ENCODE data around the gene KRT84.

The KRT84 gene

GRCh38 chr12:52426034-52426433 lies 40.6 kb upstream of the KRT84 start:
- no peak overlapping the region for H3K18ac ChIP-seq (ENCODE audit: low read depth in 1 of 2, low read length in 2 of 2)

GRCh38 chr12:52425466-52425865 lies 40.0 kb upstream of the KRT84 start:
- Histone ChIP-seq H3K27ac (ENCODE audit: low read length, poor library complexity, severe bottlenecking) (no peak overlapping the region), H2BK15ac (ENCODE audit: low read depth, poor library complexity, severe bottlenecking) (no peak overlapping the region), H3K9ac (ENCODE audit: low read length) (no peak overlapping the region), H2AFZ (ENCODE audit: low read depth, low read length) (no peak overlapping the region), H3K18ac (ENCODE audit: low read depth in 1 of 2, low read length in 2 of 2) (no peak overlapping the region), H3K4me3 (ENCODE audit: insufficient read depth in 1 of 2, low read depth in 1 of 2, low read length in 2 of 2) (no peak overlapping the region), H3K4me2 (ENCODE audit: low read length, poor library complexity, severe bottlenecking) (no peak overlapping the region), H4K91ac (ENCODE audit: low read length) (no peak overlapping the region), H3K79me1 (replicated peaks; ENCODE audit: low read length, poor library complexity, severe bottlenecking) (no peaks in the 10 kb centered on the region), H2BK5ac (ENCODE audit: low read depth, low read length, poor library complexity, severe bottlenecking) (no peak overlapping the region), H3K36me3 (ENCODE audit: control insufficient read depth in 1 of 2, insufficient read depth in 2 of 2, low read depth in 1 of 2, low read length in 2 of 2) (no peaks in the 10 kb centered on the region), H2AK5ac (ENCODE audit: low read length, severe bottlenecking) (no peak overlapping the region), H2BK120ac (ENCODE audit: low read depth, low read length) (no peak overlapping the region), H3K4me1 (ENCODE audit: control insufficient read depth, insufficient read depth, low read depth, low read length) (no peaks in the 10 kb centered on the region), H4K8ac (ENCODE audit: low read length) (no peak overlapping the region), H2BK12ac (ENCODE audit: low read length in 2 of 2) (no peak overlapping the region), H3K4ac (ENCODE audit: low read depth in 1 of 2, low read length in 2 of 2) (no peak overlapping the region), H3K14ac (ENCODE audit: low read length in 2 of 2) (no peak overlapping the region), H3K9me3 (ENCODE audit: control insufficient read depth, low read length) (no peaks in the 10 kb centered on the region), H3K23ac (ENCODE audit: low read length in 2 of 2) (no peak overlapping the region), H3K27me3 (ENCODE audit: control insufficient read depth in 1 of 2, insufficient read depth in 1 of 2, low read length in 2 of 2) (peaks cover 40 to 85% of the 10 kb centered on the region in 2 experiments)
- WGBS: 81% methylated on average over 5 of the region's 5 CpGs
- no peak for DNase-seq

More at GRCh38 chr12:52426034-52426433, 40.6 kb upstream of the KRT84 start:
- Histone ChIP-seq H3K9ac (ENCODE audit: low read length) (no peak overlapping the region), H3K4ac (ENCODE audit: low read depth in 1 of 2, low read length in 2 of 2) (no peak overlapping the region), H3K14ac (ENCODE audit: low read length in 2 of 2) (no peak overlapping the region), H4K91ac (ENCODE audit: low read length) (no peak overlapping the region), H3K4me3 (ENCODE audit: insufficient read depth in 1 of 2, low read depth in 1 of 2, low read length in 2 of 2) (no peak overlapping the region), H2BK120ac (ENCODE audit: low read depth, low read length) (no peak overlapping the region), H3K4me1 (ENCODE audit: control insufficient read depth, insufficient read depth, low read depth, low read length) (no peaks in the 10 kb centered on the region), H3K4me2 (ENCODE audit: low read length, poor library complexity, severe bottlenecking) (no peak overlapping the region), H2AK5ac (ENCODE audit: low read length, severe bottlenecking) (no peak overlapping the region), H3K23ac (ENCODE audit: low read length in 2 of 2) (no peak overlapping the region), H3K36me3 (ENCODE audit: control insufficient read depth in 1 of 2, insufficient read depth in 2 of 2, low read depth in 1 of 2, low read length in 2 of 2) (no peaks in the 10 kb centered on the region), H2BK15ac (ENCODE audit: low read depth, poor library complexity, severe bottlenecking) (no peak overlapping the region), H3K9me3 (ENCODE audit: control insufficient read depth, low read length) (no peaks in the 10 kb centered on the region), H2AFZ (ENCODE audit: low read depth, low read length) (no peak overlapping the region), H3K79me1 (replicated peaks; ENCODE audit: low read length, poor library complexity, severe bottlenecking) (no peaks in the 10 kb centered on the region), H2BK5ac (ENCODE audit: low read depth, low read length, poor library complexity, severe bottlenecking) (no peak overlapping the region), H3K27ac (ENCODE audit: low read length, poor library complexity, severe bottlenecking) (no peak overlapping the region), H4K8ac (ENCODE audit: low read length) (no peak overlapping the region), H3K27me3 (ENCODE audit: control insufficient read depth in 1 of 2, insufficient read depth in 1 of 2, low read length in 2 of 2) (peaks cover 43 to 90% of the 10 kb centered on the region in 2 experiments), H2BK12ac (ENCODE audit: low read length in 2 of 2) (no peak overlapping the region)
- WGBS: 91% methylated on average over 2 of the region's 2 CpGs
- no peak for DNase-seq

GRCh38 chr12:52423661-52424500 lies 38.4 kb upstream of the KRT84 start:
- no peak overlapping the region for H2AK5ac ChIP-seq (ENCODE audit: low read length, severe bottlenecking)
- no peak overlapping the region for H2AFZ ChIP-seq (ENCODE audit: low read depth, low read length)
- H3K4ac ChIP-seq (ENCODE audit: low read depth in 1 of 2, low read length in 2 of 2): no peak overlapping the region
- no peak overlapping the region for H3K9ac ChIP-seq (ENCODE audit: low read length)
- no peak overlapping the region for H3K18ac ChIP-seq (ENCODE audit: low read depth in 1 of 2, low read length in 2 of 2)
- no peak overlapping the region for H4K8ac ChIP-seq (ENCODE audit: low read length)
- no peak overlapping the region for H2BK12ac ChIP-seq (ENCODE audit: low read length in 2 of 2)
- no peak overlapping the region for H2BK5ac ChIP-seq (ENCODE audit: low read depth, low read length, poor library complexity, severe bottlenecking)
- no peaks in the 10 kb centered on the region for H3K4me1 ChIP-seq (ENCODE audit: control insufficient read depth, insufficient read depth, low read depth, low read length)
- H3K27ac ChIP-seq (ENCODE audit: low read length, poor library complexity, severe bottlenecking): no peak overlapping the region
- no peaks in the 10 kb centered on the region for H3K79me1 ChIP-seq (replicated peaks; ENCODE audit: low read length, poor library complexity, severe bottlenecking)
- H3K14ac ChIP-seq (ENCODE audit: low read length in 2 of 2): no peak overlapping the region
- H2BK15ac ChIP-seq (ENCODE audit: low read depth, poor library complexity, severe bottlenecking): no peak overlapping the region
- H3K36me3 ChIP-seq (ENCODE audit: control insufficient read depth in 1 of 2, insufficient read depth in 2 of 2, low read depth in 1 of 2, low read length in 2 of 2): no peaks in the 10 kb centered on the region
- H3K4me2 ChIP-seq (ENCODE audit: low read length, poor library complexity, severe bottlenecking): no peak overlapping the region
- DNase-seq: no peak
- H3K9me3 ChIP-seq (ENCODE audit: control insufficient read depth, low read length): no peaks in the 10 kb centered on the region
- no peak overlapping the region for H3K23ac ChIP-seq (ENCODE audit: low read length in 2 of 2)
- no peak overlapping the region for H3K4me3 ChIP-seq (ENCODE audit: insufficient read depth in 1 of 2, low read depth in 1 of 2, low read length in 2 of 2)
- H2BK120ac ChIP-seq (ENCODE audit: low read depth, low read length): no peak overlapping the region
- H3K27me3 ChIP-seq (ENCODE audit: control insufficient read depth in 1 of 2, insufficient read depth in 1 of 2, low read length in 2 of 2): peaks cover 43 to 77% of the 10 kb centered on the region in 2 experiments
- no peak overlapping the region for H4K91ac ChIP-seq (ENCODE audit: low read length)
- 65% methylated on average over 10 of the region's 11 CpGs for WGBS

DNA sequence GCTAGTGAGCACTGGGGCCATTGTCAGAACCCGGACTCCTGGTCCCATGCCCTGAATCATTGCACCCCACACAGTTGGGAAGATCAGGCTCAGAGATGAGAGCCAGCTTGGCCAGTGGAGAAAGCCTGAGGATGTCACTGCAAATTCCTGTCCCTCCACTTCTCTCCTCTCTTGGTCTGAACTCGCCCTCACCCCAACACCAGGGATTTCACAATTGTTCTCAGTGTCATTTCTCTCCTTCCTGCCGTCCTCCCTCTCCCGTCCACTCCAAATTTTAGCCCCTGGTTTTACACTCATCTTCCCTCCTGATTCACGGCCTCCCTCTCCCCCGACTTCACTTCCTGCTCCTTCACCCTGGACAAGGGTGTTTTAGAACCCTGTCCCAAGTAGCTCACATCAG lies 37.6 kb upstream of the KRT84 start:
- Histone ChIP-seq H3K18ac (ENCODE audit: low read depth in 1 of 2, low read length in 2 of 2) (no peak overlapping the region), H3K23ac (ENCODE audit: low read length in 2 of 2) (peak overlapping the region in 1 of 2 experiments; percentile 36), H3K4me1 (ENCODE audit: control insufficient read depth, insufficient read depth, low read depth, low read length) (no peaks in the 10 kb centered on the region), H3K9me3 (ENCODE audit: control insufficient read depth, low read length) (no peaks in the 10 kb centered on the region), H3K4me2 (ENCODE audit: low read length, poor library complexity, severe bottlenecking) (no peak overlapping the region), H3K4me3 (ENCODE audit: insufficient read depth in 1 of 2, low read depth in 1 of 2, low read length in 2 of 2) (no peak overlapping the region), H4K8ac (ENCODE audit: low read length) (no peak overlapping the region), H2BK12ac (ENCODE audit: low read length in 2 of 2) (no peak overlapping the region), H3K14ac (ENCODE audit: low read length in 2 of 2) (no peak overlapping the region), H4K91ac (ENCODE audit: low read length) (no peak overlapping the region), H3K27ac (ENCODE audit: low read length, poor library complexity, severe bottlenecking) (no peak overlapping the region), H2BK5ac (ENCODE audit: low read depth, low read length, poor library complexity, severe bottlenecking) (no peak overlapping the region), H2AK5ac (ENCODE audit: low read length, severe bottlenecking) (no peak overlapping the region), H3K9ac (ENCODE audit: low read length) (no peak overlapping the region), H3K36me3 (ENCODE audit: control insufficient read depth in 1 of 2, insufficient read depth in 2 of 2, low read depth in 1 of 2, low read length in 2 of 2) (no peaks in the 10 kb centered on the region), H2AFZ (ENCODE audit: low read depth, low read length) (no peak overlapping the region), H3K4ac (ENCODE audit: low read depth in 1 of 2, low read length in 2 of 2) (no peak overlapping the region), H2BK15ac (ENCODE audit: low read depth, poor library complexity, severe bottlenecking) (no peak overlapping the region), H2BK120ac (ENCODE audit: low read depth, low read length) (no peak overlapping the region), H3K27me3 (ENCODE audit: control insufficient read depth in 1 of 2, insufficient read depth in 1 of 2, low read length in 2 of 2) (peaks cover 42 to 68% of the 10 kb centered on the region in 2 experiments), H3K79me1 (replicated peaks; ENCODE audit: low read length, poor library complexity, severe bottlenecking) (no peaks in the 10 kb centered on the region)
- 63% methylated on average over 6 of the region's 6 CpGs for WGBS
- DNase-seq: no peak
